T1000 (cell line): ENCODE results near the gene CCDC87.
A peak's percentile ranks its signal among the peaks of the same experiment; 100 is the strongest.
"Not testable (repeated sequence)": the region's sequence is repeated elsewhere in the genome, so short reads cannot be mapped to it uniquely, and the experiment has no call there.

Experiments
- DNase-seq: peaks from one replicate; lab custom pipeline; 2025; ENCODE audit warnings: mixed read lengths; lab: John Stamatoyannopoulos, UW

The CCDC87 gene

GRCh38 chr11:66554602-66555001, 38.3 kb downstream of the CCDC87 start:
- DNase-seq: no peak

DNA sequence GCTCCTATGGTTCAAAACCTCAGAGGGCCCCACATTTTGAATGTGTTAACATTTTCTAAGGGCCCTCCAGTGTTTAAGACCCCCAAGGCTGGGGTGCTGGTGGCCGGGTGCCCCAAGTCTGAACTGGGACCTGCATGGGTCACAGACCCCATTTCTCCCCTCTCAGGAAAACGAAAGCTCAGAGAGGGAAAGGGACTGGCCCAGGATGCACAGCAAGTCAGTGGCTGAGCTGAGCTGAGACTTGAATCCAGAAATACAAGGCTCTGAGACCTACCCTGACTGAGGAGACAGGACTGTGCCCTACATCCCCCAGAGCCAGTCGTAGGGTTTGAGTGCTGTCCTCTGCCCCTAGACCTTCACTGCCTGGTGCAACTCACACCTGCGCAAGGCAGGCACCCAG, 42.0 kb downstream of the CCDC87 start:
- DNase-seq: no peak

DNA sequence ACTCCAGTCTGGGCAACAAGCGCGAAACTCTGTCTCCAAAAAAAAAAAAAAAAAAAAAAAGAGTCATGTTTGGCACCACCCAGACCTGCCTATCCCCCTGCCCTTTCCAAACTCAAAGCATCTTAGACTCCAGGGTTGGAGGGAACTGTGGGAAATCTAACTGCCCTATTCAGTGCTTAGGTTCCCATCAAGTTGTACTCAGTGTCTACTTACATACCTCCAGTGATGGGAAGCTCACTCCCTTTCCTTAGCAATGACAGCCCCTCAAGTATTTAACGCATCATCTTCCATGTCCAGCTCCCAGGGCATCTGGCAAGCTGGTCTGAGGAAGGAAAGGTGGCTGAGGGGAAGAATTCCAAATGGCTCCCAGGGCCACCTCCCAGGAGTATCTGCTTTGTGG, 43.2 kb downstream of the CCDC87 start:
- DNase-seq: no peak

GRCh38 chr11:66548774-66549630, 43.9 kb downstream of the CCDC87 start:
- no peak for DNase-seq

- no peak for DNase-seq
These were observed 44.8 kb downstream of the CCDC87 start for GRCh38 chr11:66548041-66548440.

DNA sequence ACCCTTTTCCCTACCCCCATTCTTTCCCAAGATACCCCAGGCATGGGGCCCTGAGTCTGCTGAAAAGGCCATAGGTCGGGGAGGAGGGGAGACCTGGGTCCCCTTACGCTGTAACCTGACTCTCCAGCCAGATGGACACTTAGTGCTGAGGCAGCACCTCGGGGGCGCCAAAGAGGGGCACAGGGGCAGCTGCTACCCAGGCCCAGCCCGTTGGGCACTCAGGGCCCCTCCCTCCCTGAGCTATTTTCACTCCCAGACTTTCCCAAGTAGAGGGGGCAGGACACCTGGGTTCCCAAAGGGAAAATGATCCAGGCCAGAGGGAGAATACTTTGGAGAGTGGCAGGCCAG, 45.2 kb downstream of the CCDC87 start:
- DNase-seq: no peak

DNA sequence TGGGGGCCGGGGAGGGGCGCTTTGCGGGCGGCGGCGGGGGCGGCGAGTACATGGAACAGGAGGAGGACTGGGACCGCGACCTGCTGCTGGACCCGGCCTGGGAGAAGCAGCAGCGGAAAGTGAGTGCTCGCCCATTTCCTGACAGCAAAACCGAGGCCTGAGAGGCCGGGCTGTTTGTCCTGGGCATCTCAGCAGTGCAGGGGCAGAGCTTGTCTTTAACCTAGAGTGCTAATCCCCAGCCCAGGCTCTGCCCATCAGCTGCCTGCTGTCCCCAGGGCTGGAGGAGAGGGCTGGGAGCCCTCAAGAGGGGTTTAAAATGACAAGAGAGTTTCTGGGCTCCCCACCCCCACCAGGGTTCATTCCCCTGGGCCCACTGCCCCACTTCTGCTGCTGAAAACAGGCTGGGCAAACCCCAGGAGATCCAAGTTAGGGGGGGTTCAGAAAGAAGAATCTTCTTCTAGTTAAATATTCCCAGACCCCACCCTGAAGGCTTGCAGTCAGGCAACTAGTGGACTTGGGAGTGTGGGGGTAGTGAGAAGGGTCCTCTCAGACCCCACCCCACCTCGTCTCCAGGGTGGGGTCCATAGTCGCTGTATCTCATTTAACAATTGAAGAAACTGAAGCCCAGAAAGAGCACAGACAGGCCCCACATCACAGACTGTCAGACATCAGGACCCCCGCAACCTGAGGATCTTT, 45.7 kb downstream of the CCDC87 start:
- no peak for DNase-seq

GRCh38 chr11:66546368-66546965, 46.4 kb downstream of the CCDC87 start, which contains the start of gene ACTN3:
ACTN3 (plus strand) TSS chr11:66546903; CDS start chr11:66546938, 35 bp downstream.
- DNase-seq: no peak

DNA sequence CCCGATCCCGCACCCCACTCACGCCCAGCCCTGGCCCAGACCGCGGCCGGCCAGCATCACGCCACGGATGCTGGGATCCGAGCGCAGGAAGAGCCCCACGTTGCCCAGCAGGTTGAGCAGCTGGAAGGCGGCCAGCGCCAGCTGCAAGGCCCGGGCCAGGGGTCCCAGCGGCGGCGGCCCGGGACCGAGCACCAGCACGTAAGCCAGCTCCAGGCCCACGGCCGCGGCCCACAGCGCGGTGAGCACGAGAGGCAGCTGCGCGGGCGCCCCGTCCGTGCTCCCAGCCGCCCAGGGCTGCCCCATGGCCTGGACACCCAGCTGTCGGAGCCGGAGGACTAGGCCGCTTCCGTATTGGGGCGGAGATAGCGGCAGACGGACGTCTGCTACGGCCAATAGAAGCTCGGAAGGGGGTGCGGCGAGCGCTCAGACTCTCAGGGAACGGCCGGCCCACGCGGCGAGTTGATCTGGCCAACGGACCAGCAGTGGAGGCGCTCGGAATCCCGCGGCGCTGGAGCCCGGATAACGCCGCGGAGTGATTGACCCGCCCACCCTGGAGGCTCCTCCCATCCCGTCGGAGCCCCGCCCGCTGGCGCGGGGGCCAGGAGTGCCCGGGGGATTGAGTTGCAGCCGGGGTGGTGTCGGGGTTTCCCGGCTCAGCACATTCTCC, 47.0 kb downstream of the CCDC87 start, which contains the start of gene ZDHHC24:
ZDHHC24 (minus strand) TSS at position 348 of the 667 bp plus-strand sequence; CDS start at position 303, 45 bp downstream.
- DNase-seq: peak; percentile 97

DNA sequence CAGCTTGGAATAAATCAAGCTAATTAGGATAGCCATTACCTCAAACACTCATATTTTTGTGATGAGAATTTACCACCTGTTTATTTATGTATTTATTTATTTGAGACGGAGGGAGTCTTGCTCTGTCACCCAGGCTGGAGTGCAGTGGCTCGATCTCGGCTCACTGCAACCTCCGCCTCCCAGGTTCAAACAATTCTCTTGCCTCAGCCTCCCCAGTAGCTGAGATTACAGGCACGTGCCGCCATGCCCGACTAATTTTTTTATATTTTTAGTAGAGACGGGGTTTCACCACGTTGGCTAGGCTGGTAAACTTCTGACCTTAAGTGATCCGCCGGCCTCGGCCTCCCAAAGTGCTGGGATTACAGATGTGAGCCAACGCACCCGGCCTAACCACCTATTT, 47.9 kb downstream of the CCDC87 start:
- not testable (repeated sequence) for DNase-seq

- DNase-seq: no peak
These were observed 49.4 kb downstream of the CCDC87 start for GRCh38 chr11:66543263-66544107.

DNA sequence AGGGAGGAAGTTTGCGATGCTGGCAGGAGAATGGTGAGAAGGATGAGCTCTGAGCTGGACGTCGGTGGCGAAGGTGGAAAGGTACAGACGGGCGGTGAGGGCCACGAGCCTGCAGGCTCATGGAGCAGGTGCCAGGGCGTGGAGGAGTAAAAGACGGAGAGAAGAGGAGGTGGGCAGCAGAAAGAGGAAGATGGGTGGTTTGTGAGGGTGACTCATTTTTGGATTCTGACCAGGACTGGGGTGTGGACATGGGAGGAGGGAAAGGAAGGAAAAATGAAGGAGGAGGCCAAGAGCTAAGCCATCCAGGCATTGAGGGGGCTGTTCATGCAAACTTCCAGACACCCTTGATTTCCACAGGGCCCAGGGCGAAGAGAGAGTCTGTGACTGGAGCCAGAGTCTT, 50.5 kb downstream of the CCDC87 start:
- no peak for DNase-seq

GRCh38 chr11:66541892-66542291, 51.0 kb downstream of the CCDC87 start:
- DNase-seq: no peak

DNA sequence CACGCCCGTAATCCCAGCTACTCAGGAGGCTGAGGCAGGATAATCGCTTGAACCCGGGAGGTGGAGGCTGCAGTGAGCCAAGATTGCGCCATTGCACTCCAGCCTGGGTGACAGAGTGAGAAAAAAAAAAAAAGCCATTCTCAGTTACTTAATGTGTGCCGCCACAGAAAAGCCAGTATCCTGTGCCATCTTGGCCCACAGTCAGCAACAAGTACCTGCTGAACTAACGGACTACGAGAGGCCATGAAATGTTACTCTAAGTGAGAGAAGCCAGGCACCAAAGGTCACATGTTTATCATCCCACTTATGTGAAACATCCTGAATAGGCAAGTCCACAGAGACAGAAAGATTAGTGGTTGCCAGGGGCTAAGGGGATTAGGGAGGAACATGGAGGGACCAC, 52.3 kb downstream of the CCDC87 start:
- DNase-seq: not testable (repeated sequence)
